HEK293 (cell line): ENCODE measurements around the gene RAB9A.

Source experiments
- CTCF ChIA-PET: fragments of 350-600 bp; formaldehyde crosslinking; extraction: SDS; loops from one replicate; lab custom pipeline; 2021; ENCODE audit warnings: antibody characterized with exemption; lab: Yijun Ruan, JAX
- POLR2A ChIA-PET: fragments of 300-600 bp; formaldehyde crosslinking; extraction: SDS; loops from one replicate; lab custom pipeline; 2020; ENCODE audit warnings: antibody characterized with exemption, inconsistent platforms; lab: Yijun Ruan, JAX
- H3K27ac ChIP-seq: fragments of 200-500 bp; sonication (Bioruptor generic); 2 replicates; pipeline ENCODE4 v1.5.1; 2014; ENCODE audit warnings: low read depth, low read length, control low read depth, inconsistent platforms; ENCODE audit errors: extremely low read depth
- H3K36me3 ChIP-seq, 2 experiments: fragments of 200-500 bp in 1 of 2; sonication (Bioruptor generic) in 1 of 2; 1 replicate in 1 of 2; 2 replicates in 1 of 2; pipeline ENCODE4 v1.5.1; 2014 to 2017; ENCODE audit warnings: inconsistent platforms in 2 of 2, low read length in 2 of 2; ENCODE audit not compliant: control insufficient read depth in 2 of 2, insufficient read depth in 1 of 2
- H3K4me1 ChIP-seq: fragments of 200-500 bp; sonication (Bioruptor generic); 2 replicates; pipeline ENCODE4 v1.5.1; 2014; ENCODE audit warnings: mild to moderate bottlenecking, low read length, inconsistent platforms; ENCODE audit not compliant: control insufficient read depth, insufficient read depth
- H3K4me3 ChIP-seq: 2 replicates; pipeline ENCODE4 v1.5.1; 2011; ENCODE audit warnings: low read depth, mild to moderate bottlenecking, control low read depth, low read length, moderate library complexity
- H3K9me3 ChIP-seq: fragments of 200-500 bp; sonication (Bioruptor generic); 2 replicates; pipeline ENCODE4 v1.5.1; 2014; ENCODE audit warnings: low read depth, low read length, inconsistent platforms; ENCODE audit not compliant: control insufficient read depth, insufficient read depth
- GLI2 ChIP-seq: fragments of 450-650 bp; formaldehyde crosslinking; IDR thresholded peaks from 2 replicates; pipeline ENCODE4; 2017; ENCODE audit warnings: missing biosample characterization, missing genetic modification characterization, low read depth, borderline replicate concordance
- HOXC10 ChIP-seq: sonication (generic); formaldehyde crosslinking; IDR thresholded peaks from 2 replicates; pipeline ENCODE4 v1.8.1; 2023; ENCODE audit warnings: mild to moderate bottlenecking, missing genetic modification reagents
- MYNN ChIP-seq: fragments of 450-650 bp; formaldehyde crosslinking; IDR thresholded peaks from 2 replicates; pipeline ENCODE4 v1.5.1; 2016; ENCODE audit warnings: missing biosample characterization, missing genetic modification characterization, borderline replicate concordance
- MZF1 ChIP-seq: fragments of 450-650 bp; formaldehyde crosslinking; IDR thresholded peaks from 2 replicates; pipeline ENCODE4 v1.5.1; 2017; ENCODE audit warnings: missing biosample characterization, missing genetic modification characterization, borderline replicate concordance
- OSR2 ChIP-seq: fragments of 450-650 bp; formaldehyde crosslinking; IDR thresholded peaks from 2 replicates; pipeline ENCODE4 v1.5.1; 2016; ENCODE audit warnings: missing biosample characterization, missing genetic modification characterization
- OVOL3 ChIP-seq: fragments of 450-650 bp; formaldehyde crosslinking; IDR thresholded peaks from 2 replicates; pipeline ENCODE4 v1.5.1; 2016; ENCODE audit warnings: missing biosample characterization, missing genetic modification characterization
- ZBTB17 ChIP-seq: fragments of 450-650 bp; formaldehyde crosslinking; IDR thresholded peaks from 2 replicates; pipeline ENCODE4 v1.5.1; 2016; ENCODE audit warnings: missing biosample characterization, missing genetic modification characterization
- ZBTB21 ChIP-seq: fragments of 450-650 bp; formaldehyde crosslinking; IDR thresholded peaks from 2 replicates; pipeline ENCODE4 v1.5.1; 2017; ENCODE audit warnings: missing biosample characterization, missing genetic modification characterization
- ZBTB7A ChIP-seq: fragments of 450-650 bp; formaldehyde crosslinking; IDR thresholded peaks from 2 replicates; pipeline ENCODE4 v1.5.1; 2016; ENCODE audit warnings: low read depth, missing biosample characterization, missing genetic modification characterization
- ZEB2 ChIP-seq: fragments of 450-650 bp; formaldehyde crosslinking; IDR thresholded peaks from 2 replicates; pipeline ENCODE4 v1.5.1; 2016; ENCODE audit warnings: missing biosample characterization, missing genetic modification characterization
- ZFP41 ChIP-seq: fragments of 450-650 bp; formaldehyde crosslinking; IDR thresholded peaks from 2 replicates; pipeline ENCODE4 v1.5.1; 2016; ENCODE audit warnings: missing biosample characterization, missing genetic modification characterization, borderline replicate concordance
- ZNF10 ChIP-seq: fragments of 450-650 bp; formaldehyde crosslinking; IDR thresholded peaks from 2 replicates; pipeline ENCODE4 v1.5.1; 2017; ENCODE audit warnings: missing biosample characterization, missing genetic modification characterization
- ZNF16 ChIP-seq: fragments of 450-650 bp; formaldehyde crosslinking; IDR thresholded peaks from 2 replicates; pipeline ENCODE4 v1.5.1; 2016; ENCODE audit warnings: low read depth, missing biosample characterization, missing genetic modification characterization
- ZNF2 ChIP-seq: fragments of 450-650 bp; formaldehyde crosslinking; IDR thresholded peaks from 2 replicates; pipeline ENCODE4 v1.5.1; 2016; ENCODE audit warnings: missing biosample characterization, missing genetic modification characterization
- ZNF324 ChIP-seq: fragments of 450-650 bp; formaldehyde crosslinking; IDR thresholded peaks from 2 replicates; pipeline ENCODE4 v1.5.1; 2016; ENCODE audit warnings: missing biosample characterization, missing genetic modification characterization
- ZNF366 ChIP-seq: fragments of 450-650 bp; formaldehyde crosslinking; conservative IDR thresholded peaks from 2 replicates; pipeline ENCODE4 v1.5.1; 2016; ENCODE audit warnings: missing biosample characterization, missing genetic modification characterization
- ZNF555 ChIP-seq: fragments of 450-650 bp; formaldehyde crosslinking; conservative IDR thresholded peaks from 2 replicates; pipeline ENCODE4 v1.5.1; 2017; ENCODE audit warnings: missing biosample characterization, mild to moderate bottlenecking, missing genetic modification characterization, inconsistent platforms
- ZNF558 ChIP-seq: fragments of 450-650 bp; formaldehyde crosslinking; IDR thresholded peaks from 2 replicates; pipeline ENCODE4 v1.5.1; 2016; ENCODE audit warnings: missing biosample characterization, missing genetic modification characterization
- ZNF629 ChIP-seq: fragments of 450-650 bp; formaldehyde crosslinking; IDR thresholded peaks from 2 replicates; pipeline ENCODE4 v1.5.1; 2017; ENCODE audit warnings: missing biosample characterization, missing genetic modification characterization
- ZNF785 ChIP-seq: fragments of 450-650 bp; formaldehyde crosslinking; IDR thresholded peaks from 2 replicates; pipeline ENCODE4 v1.5.1; 2016; ENCODE audit warnings: missing biosample characterization, missing genetic modification characterization
- ZXDB ChIP-seq: fragments of 450-650 bp; formaldehyde crosslinking; IDR thresholded peaks from 2 replicates; pipeline ENCODE4 v1.5.1; 2016; ENCODE audit warnings: missing biosample characterization, missing genetic modification characterization
- TF ChIP-seq, protein P1 (sequence below): fragments of 450-650 bp; formaldehyde crosslinking; IDR thresholded peaks from 2 replicates; pipeline ENCODE4 v1.5.1; 2016; ENCODE audit warnings: missing biosample characterization, missing genetic modification characterization
- TF ChIP-seq, protein P2 (sequence below): fragments of 450-650 bp; formaldehyde crosslinking; IDR thresholded peaks from 2 replicates; pipeline ENCODE4 v1.5.1; 2016; ENCODE audit warnings: missing biosample characterization, missing genetic modification characterization
- TF ChIP-seq, protein P3 (sequence below): fragments of 450-650 bp; formaldehyde crosslinking; IDR thresholded peaks from 2 replicates; pipeline ENCODE4 v1.5.1; 2016; ENCODE audit warnings: missing biosample characterization, missing genetic modification characterization
- TF ChIP-seq, protein P4 (sequence below): fragments of 450-650 bp; formaldehyde crosslinking; IDR thresholded peaks from 2 replicates; pipeline ENCODE4 v1.5.1; 2016; ENCODE audit warnings: missing biosample characterization, missing genetic modification characterization
- TF ChIP-seq, protein P5 (sequence below): fragments of 450-650 bp; formaldehyde crosslinking; IDR thresholded peaks from 2 replicates; pipeline ENCODE4 v1.5.1; 2016; ENCODE audit warnings: missing biosample characterization, missing genetic modification characterization
- TF ChIP-seq, protein P6 (sequence below): fragments of 450-650 bp; formaldehyde crosslinking; IDR thresholded peaks from 2 replicates; pipeline ENCODE4 v1.5.1; 2016; ENCODE audit warnings: missing biosample characterization, missing genetic modification characterization

Gene RAB9A

DNA sequence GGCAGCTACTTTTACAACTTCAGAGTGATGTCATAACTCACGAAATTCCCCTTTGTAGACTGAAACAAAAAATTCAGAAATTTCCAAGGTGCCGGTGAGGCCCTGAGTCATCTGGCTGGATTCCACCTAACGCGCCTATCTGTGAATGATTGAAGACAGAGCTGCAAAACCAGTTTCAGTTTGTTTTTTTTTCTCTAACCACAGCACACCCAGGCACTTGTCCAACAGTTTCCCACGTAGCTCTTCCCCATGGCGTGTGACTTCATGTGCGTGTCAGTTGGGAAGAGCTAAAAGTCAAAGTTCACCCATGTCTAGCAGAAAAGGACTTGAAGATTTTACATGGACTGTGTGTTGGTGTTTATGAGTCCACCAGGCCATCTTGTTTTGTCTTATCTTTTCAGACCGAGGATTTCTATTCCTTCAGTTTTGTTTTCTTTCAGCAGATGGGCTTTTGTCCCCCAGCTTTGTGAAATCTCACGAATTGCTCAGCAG, 19.6 kb upstream of the RAB9A start:
- peaks cover 22% of the 10 kb centered on the region for H3K4me1 ChIP-seq
- CTCF ChIA-PET: interaction anchor here (0.6 to 1.7 kb wide), 5 partner anchors 10 to 366 kb away, joined by 3 to 9 read pairs (median 5); partner anchors contain the start of gene RAB9A
- TF ChIP-seq ZNF2 (tag by site-specific recombination) (no peak), ZNF629 (peak; percentile 96), ZNF324 (tag by site-specific recombination) (peak; percentile 64; the same call in 1 of the 2 replicates), MZF1 (tag by site-specific recombination) (no peak), ZNF16 (tag by site-specific recombination) (no peak), HOXC10 (0 out of 2 replicates have a peak, but pooled peaks have one; percentile 56), ZXDB (tag by site-specific recombination) (peak; percentile 91), ZBTB7A (tag by site-specific recombination) (no peak), ZNF10 (peak; percentile 77), ZNF785 (tag by site-specific recombination) (no peak), ZNF366 (tag by site-specific recombination) (peak; percentile 87), ZBTB21 (tag by site-specific recombination) (peak; percentile 84), ZBTB17 (no peak), GLI2 (tag by site-specific recombination) (peak; percentile 41; the same call in 1 of the 2 replicates), OVOL3 (tag by site-specific recombination) (0 out of 2 replicates have a peak, but pooled peaks have one; percentile 34), ZEB2 (tag by site-specific recombination) (peak; percentile 89), MYNN (tag by site-specific recombination) (no peak), ZNF555 (tag by site-specific recombination) (no peak), ZNF558 (peak; percentile 71), OSR2 (peak; percentile 79), ZFP41 (tag by site-specific recombination) (no peak)
- TF ChIP-seq, protein P1, sequence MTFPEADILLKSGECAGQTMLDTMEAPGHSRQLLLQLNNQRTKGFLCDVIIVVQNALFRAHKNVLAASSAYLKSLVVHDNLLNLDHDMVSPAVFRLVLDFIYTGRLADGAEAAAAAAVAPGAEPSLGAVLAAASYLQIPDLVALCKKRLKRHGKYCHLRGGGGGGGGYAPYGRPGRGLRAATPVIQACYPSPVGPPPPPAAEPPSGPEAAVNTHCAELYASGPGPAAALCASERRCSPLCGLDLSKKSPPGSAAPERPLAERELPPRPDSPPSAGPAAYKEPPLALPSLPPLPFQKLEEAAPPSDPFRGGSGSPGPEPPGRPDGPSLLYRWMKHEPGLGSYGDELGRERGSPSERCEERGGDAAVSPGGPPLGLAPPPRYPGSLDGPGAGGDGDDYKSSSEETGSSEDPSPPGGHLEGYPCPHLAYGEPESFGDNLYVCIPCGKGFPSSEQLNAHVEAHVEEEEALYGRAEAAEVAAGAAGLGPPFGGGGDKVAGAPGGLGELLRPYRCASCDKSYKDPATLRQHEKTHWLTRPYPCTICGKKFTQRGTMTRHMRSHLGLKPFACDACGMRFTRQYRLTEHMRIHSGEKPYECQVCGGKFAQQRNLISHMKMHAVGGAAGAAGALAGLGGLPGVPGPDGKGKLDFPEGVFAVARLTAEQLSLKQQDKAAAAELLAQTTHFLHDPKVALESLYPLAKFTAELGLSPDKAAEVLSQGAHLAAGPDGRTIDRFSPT (tag by site-specific recombination): peak; percentile 66; the same call in 1 of the 2 replicates
- TF ChIP-seq, protein P2, sequence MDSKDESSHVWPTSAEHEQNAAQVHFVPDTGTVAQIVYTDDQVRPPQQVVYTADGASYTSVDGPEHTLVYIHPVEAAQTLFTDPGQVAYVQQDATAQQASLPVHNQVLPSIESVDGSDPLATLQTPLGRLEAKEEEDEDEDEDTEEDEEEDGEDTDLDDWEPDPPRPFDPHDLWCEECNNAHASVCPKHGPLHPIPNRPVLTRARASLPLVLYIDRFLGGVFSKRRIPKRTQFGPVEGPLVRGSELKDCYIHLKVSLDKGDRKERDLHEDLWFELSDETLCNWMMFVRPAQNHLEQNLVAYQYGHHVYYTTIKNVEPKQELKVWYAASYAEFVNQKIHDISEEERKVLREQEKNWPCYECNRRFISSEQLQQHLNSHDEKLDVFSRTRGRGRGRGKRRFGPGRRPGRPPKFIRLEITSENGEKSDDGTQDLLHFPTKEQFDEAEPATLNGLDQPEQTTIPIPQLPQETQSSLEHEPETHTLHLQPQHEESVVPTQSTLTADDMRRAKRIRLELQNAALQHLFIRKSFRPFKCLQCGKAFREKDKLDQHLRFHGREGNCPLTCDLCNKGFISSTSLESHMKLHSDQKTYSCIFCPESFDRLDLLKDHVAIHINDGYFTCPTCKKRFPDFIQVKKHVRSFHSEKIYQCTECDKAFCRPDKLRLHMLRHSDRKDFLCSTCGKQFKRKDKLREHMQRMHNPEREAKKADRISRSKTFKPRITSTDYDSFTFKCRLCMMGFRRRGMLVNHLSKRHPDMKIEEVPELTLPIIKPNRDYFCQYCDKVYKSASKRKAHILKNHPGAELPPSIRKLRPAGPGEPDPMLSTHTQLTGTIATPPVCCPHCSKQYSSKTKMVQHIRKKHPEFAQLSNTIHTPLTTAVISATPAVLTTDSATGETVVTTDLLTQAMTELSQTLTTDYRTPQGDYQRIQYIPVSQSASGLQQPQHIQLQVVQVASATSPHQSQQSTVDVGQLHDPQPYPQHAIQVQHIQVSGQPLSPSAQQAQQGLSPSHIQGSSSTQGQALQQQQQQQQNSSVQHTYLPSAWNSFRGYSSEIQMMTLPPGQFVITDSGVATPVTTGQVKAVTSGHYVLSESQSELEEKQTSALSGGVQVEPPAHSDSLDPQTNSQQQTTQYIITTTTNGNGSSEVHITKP: peak; percentile 72
- TF ChIP-seq, protein P3, sequence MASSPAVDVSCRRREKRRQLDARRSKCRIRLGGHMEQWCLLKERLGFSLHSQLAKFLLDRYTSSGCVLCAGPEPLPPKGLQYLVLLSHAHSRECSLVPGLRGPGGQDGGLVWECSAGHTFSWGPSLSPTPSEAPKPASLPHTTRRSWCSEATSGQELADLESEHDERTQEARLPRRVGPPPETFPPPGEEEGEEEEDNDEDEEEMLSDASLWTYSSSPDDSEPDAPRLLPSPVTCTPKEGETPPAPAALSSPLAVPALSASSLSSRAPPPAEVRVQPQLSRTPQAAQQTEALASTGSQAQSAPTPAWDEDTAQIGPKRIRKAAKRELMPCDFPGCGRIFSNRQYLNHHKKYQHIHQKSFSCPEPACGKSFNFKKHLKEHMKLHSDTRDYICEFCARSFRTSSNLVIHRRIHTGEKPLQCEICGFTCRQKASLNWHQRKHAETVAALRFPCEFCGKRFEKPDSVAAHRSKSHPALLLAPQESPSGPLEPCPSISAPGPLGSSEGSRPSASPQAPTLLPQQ (tag by site-specific recombination): peak; percentile 61
- TF ChIP-seq, protein P4, sequence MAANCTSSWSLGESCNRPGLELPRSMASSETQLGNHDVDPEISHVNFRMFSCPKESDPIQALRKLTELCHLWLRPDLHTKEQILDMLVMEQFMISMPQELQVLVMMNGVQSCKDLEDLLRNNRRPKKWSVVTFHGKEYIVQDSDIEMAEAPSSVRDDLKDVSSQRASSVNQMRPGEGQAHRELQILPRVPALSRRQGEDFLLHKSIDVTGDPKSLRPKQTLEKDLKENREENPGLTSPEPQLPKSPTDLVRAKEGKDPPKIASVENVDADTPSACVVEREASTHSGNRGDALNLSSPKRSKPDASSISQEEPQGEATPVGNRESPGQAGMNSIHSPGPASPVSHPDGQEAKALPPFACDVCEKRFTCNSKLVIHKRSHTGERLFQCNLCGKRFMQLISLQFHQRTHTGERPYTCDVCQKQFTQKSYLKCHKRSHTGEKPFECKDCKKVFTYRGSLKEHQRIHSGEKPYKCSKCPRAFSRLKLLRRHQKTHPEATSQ (tag by site-specific recombination): no peak
- TF ChIP-seq, protein P5, sequence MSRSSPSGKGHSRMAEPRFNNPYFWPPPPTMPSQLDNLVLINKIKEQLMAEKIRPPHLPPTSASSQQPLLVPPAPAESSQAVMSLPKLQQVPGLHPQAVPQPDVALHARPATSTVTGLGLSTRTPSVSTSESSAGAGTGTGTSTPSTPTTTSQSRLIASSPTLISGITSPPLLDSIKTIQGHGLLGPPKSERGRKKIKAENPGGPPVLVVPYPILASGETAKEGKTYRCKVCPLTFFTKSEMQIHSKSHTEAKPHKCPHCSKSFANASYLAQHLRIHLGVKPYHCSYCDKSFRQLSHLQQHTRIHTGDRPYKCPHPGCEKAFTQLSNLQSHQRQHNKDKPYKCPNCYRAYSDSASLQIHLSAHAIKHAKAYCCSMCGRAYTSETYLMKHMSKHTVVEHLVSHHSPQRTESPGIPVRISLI: peak; percentile 90
- TF ChIP-seq, protein P6, sequence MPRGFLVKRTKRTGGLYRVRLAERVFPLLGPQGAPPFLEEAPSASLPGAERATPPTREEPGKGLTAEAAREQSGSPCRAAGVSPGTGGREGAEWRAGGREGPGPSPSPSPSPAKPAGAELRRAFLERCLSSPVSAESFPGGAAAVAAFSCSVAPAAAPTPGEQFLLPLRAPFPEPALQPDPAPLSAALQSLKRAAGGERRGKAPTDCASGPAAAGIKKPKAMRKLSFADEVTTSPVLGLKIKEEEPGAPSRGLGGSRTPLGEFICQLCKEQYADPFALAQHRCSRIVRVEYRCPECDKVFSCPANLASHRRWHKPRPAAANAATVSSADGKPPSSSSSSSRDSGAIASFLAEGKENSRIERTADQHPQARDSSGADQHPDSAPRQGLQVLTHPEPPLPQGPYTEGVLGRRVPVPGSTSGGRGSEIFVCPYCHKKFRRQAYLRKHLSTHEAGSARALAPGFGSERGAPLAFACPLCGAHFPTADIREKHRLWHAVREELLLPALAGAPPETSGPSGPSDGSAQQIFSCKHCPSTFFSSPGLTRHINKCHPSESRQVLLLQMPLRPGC: peak; percentile 72

More for the DNA sequence above, 19.6 kb upstream of the RAB9A start:
- Histone ChIP-seq H3K9me3 (no peaks in the 10 kb centered on the region), H3K27ac (peak overlapping the region; percentile 74), H3K36me3 (no peaks in the 10 kb centered on the region), H3K4me3 (no peak overlapping the region)
- POLR2A ChIA-PET: interaction anchor here (0.5 to 2.0 kb wide), 12 partner anchors 10 to 360 kb away, joined by 3 to 27 read pairs (median 6); partner anchors contain the start of genes GEMIN8, OFD1, RAB9A and TCEANC
